ENCODE data around the gene SYT5. TPM values are rescaled to one million over a fixed set of nuclear protein-coding genes. Genes with fewer than 3 reads are reported as not detected.

Gene SYT5
- total and polyA plus RNA-seq, 2 of the 13 experiments (the other 11 are each of a cell fraction or from before 2014, with no cell fraction given), result not detected

GRCh38 chr19:55216461-55217198 lies 36.5 kb upstream of the SYT5 start (continued):
- TF ChIP-seq ZNF609 (CRISPR knock-in tag; IDR thresholded peaks at IDR 0.05; ENCODE audit: borderline replicate concordance) (peak; percentile 11; the same call in 1 of the 2 replicates), ZFP82 (CRISPR knock-in tag; IDR thresholded peaks at IDR 0.05; ENCODE audit: borderline replicate concordance) (no peak), HCFC1 (IDR thresholded peaks at IDR 0.05; ENCODE audit: low read depth, low read length) (peak; percentile 66), RNF219 (CRISPR knock-in tag; IDR thresholded peaks at IDR 0.05) (0 out of 2 replicates have a peak, but pooled peaks have one; percentile 76), REST (IDR thresholded peaks at IDR 0.05; ENCODE audit: borderline replicate concordance in 1 of 2, low read depth in 1 of 2, low read length in 2 of 2) (peak; percentile 99 to 100), MTA3 (CRISPR knock-in tag; IDR thresholded peaks at IDR 0.05) (peak; percentile 82; the same call in 1 of the 2 replicates), U2AF1 (optimal IDR thresholded peaks at IDR 0.05; ENCODE audit: low read depth, low read length) (no peak), BHLHE40 (IDR thresholded peaks at IDR 0.05; ENCODE audit: low read length) (peak; percentile 72), ZBTB25 (CRISPR knock-in tag; IDR thresholded peaks at IDR 0.05) (peak; percentile 78), AKAP8 (CRISPR knock-in tag; IDR thresholded peaks at IDR 0.05) (peak; percentile 40; the same call in 1 of the 2 replicates), NCOR1 (IDR thresholded peaks at IDR 0.05; ENCODE audit: borderline replicate concordance, low read length) (no peak), U2AF2 (IDR thresholded peaks at IDR 0.05; ENCODE audit: low read depth, low read length) (no peak)
